ENCODE data around the gene RAPSN.

RAPSN gene

DNA sequence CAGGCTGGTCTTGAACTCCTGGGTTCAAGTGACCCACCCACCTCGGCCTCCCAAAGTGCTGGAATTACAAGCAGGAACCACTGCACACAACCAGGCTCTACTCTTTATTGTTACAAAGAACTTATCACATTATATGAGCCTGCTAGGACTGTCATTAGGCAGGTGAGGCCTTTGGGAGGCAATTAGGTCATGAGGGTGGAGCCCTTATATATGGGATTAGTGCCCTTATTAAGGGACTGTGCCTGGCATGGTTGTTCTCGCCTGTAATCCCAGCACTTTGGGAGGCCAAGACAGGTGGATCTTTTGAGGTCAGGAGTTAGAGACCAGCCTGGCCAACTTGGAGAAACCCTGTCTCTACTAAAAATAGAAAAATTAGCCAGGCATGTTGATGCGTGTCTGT, 12.2 kb downstream of the RAPSN start:
- FAIRE-seq = no peak
- DNase-seq (ENCODE audit: insufficient read length, low spot score) = no peak

DNA sequence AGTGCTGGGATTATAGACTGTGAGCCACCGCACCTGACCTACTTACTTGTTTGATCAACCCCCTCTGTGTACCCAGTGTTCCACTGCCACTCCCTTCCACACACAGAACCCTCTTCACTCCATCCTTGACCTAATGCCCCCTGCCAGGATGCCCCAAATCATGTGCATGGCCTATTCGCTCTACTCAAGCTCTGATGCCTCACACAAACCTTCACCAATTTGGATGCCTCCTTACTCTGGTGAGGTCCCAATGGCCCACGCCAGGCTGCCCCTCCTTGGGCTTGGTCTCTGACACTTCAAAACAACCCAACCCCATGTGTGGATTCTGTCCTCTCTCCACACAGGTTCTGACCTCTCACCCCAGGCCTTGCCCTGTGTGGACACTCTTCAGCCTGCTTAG, 13.2 kb downstream of the RAPSN start:
- FAIRE-seq = no peak
- no peak for DNase-seq (ENCODE audit: insufficient read length, low spot score)

DNA sequence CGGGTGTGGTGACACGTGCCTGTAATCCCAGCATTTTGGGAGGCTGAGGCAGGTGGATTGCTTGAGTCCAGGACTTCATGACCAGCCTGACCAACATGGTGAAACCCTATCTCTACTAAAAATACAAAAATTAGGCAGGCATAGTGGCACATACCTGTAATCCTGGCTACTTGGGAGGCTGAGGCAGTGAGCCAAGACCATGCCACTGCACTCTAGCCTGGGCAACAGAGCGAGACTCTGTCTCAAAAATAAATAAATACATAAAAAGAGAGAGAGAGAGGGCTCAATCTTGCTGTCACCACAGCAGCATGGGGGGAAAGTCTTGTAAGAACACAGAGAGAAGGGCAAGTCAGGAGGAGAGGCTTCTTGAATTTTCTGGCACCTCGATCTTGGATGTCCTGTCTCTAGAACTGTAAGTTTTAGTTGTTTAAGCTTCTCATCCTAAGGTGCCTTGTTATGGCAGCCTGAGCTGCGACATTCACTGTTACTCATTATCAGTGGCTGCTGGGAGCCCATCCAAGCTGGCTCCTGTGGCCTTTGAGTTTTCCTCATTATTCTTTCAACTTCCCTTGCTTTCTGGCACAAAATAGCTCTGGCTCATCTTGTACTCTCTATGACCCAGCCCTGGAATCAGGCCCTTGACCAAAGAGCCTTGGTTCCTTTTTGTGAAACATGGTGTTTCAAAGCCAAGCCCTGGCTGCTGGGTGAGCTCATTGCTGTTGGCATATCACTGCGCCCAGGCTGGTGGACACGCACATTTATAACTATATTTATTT, 14.7 kb downstream of the RAPSN start:
- FAIRE-seq = no peak
- DNase-seq (ENCODE audit: insufficient read length, low spot score) = no peak

DNA sequence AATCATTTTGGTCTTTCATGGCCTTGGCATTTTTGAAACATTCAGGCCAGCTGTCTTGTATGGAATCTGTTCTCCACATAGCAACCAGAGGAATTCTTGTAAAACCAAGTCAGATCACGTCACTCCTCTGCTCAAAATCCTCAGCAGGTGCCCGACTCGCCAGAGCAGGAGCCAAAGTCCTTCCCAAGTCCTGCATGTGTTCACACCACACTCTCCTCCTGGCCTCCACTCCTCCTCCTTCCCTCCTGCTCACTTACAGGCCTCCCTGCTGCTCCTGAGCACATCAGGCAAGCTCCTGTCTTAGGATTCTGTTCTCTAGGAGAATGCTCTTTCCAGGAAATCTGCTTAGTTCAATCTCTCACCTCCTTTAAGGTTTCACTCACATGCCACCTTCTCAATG, 15.8 kb downstream of the RAPSN start:
- FAIRE-seq (no peak), DNase-seq (ENCODE audit: insufficient read length, low spot score) (no peak)

DNA sequence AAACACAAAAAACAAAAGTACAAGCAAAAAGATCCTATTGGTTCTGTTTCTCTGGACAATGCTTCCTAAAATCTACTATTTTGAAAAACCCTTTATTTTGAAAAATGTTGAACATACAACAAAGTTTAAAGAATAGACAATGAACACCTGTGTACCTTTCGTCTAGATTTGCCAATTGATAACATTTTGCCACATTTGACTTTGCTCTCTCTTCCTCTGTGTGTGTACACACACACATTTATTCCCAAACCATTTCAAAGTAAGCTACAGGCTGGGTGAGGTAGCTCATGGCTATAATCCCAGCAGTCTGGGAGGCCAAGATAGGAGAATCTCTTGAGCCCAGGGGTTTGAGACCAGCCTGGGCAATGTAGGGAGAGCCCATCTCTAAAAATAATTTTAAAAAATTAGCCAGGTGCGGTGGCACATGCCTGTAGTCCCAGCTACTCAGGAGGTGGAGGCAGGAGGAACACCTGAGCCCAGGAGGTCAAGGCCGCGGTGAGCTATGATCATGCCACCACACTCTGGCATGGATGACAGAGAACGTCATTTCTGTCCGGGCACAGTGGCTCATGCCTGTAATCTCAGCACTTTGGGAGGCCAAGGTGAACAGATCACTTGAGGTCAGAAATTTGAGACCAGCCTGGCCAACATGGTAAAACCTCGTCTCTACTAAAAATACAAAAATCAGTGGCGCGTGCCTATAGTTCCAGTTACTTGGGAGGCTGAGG, 17.4 kb downstream of the RAPSN start:
- FAIRE-seq (no peak), DNase-seq (ENCODE audit: insufficient read length, low spot score) (no peak)

DNA sequence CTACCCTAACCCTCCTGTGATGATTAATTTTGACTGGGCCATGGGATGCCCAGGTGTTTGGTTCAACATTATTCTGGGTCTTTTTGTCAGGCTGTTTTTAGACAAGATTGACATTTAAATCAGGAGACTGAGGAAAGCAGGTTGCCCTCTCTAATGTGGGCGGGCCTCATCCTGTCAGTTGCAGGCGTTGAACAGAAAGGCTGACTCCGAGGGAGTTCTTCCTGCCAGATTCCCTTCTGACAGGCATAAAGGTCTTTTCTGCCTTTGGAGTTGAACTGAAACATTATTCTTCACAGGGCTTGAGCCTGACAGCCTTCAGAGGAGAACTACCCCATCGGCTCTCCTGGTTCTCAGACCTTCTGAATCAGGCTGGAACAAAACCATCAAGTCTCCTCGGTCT, 18.4 kb downstream of the RAPSN start:
- DNase-seq (ENCODE audit: insufficient read length, low spot score) (no peak), FAIRE-seq (no peak)

DNA sequence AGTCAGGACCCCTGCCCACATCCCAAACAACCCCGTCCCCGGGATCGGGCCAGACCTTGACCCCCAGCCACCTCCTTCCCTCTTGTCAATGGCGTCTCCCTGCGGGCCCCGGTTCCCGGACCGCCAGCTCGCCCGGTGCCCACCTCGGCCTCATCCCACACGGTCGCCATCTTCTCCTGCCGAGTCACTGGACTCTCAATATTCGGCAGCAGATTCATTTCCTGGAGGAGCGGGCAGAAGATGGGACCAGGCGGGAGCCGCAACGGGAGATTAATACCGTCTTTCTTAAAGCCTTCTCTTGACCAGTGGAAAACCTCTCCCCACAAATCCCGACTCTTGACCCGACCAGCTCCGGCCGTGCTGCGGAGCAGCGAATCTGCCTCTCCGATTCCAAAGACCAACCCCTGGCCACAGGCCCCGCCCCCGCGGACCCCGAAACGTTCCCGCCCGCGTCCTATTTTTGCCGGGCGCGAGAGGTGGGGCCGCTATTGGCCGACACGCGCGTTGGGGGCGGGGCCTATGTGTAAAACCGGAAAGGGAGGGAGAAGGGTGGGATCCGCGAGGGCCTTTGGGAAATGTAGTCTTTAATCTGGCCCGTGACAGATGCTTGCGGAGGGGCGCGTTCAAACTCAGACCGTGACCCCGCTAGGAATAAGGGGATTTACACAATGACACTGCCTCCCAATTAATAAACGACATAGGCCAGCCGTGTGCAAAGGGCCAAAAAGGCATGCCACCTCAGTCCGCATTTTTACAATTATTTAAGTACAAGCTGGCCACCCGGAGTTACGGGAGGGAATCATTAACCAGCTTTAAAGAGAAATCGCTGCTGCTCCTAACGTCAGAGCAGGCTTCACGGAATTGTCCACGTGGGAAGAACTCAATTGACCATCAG, 22.6 kb downstream of the RAPSN start, which contains the start of gene PSMC3:
Gene PSMC3 (minus strand): TSS at position 378 of the 895 bp plus-strand sequence. CDS start 160 bp downstream, at position 218.
- FAIRE-seq = peak; percentile 85
- peak; percentile 86 for DNase-seq (ENCODE audit: insufficient read length, low spot score)

DNA sequence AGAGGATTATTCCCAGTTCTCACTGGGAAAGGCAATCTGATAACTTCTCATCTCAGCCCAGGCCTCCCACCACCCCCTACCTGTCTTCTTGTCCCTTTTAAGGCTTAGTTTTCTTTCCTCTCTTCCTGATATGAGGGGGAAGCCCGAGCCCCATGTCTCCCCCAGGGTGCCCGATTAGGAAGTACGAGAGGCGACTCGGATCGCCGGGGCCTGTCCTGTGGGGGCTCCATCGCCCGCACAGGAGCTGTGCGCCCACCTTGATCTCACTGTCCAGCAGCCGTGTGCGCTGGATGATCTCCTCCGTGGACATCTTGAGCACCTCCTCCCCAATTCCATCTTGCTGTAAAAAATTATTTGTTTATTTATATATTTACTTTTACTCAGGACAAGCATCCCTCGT, 23.3 kb downstream of the RAPSN start:
- no peak for FAIRE-seq
- no peak for DNase-seq (ENCODE audit: insufficient read length, low spot score)

DNA sequence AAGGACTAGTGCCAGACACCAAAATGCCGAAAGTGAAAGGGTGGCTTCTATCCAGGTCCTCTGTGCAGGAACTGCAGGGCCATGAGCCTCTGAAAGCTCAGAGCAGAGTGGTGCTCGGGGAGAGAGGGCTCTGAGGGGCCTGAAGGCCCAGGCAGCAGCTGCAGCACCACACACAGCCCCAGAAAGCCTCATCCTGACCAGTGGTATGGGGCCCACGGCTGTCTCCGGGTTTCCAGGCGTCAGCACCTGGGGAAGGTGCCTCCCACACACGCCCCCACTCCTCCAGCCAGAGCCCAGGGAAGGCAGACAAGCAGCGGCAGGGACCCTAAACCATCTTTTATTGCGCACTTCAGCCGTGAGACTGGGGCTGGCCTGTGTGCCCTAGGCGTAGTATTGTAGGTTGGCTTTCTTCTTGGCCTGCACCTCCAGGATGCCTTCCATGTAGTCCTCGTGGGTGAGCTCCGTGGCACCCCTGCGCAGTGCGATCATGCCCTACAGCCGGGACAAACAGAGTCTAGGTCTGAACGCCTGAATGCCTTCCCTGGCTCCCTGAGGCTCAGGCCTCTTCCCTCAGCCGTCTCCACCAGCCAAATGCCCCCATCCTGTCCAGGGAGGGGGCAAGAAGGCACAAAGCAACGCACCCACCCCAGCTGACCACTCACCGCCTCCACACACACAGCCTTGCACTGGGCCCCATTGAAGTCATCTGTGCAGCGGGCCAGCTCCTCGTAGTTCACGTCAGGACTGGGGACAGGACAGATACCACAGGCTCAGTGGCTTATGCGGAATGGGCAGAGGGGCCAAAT, 30.3 kb downstream of the RAPSN start:
- no peak for FAIRE-seq
- no peak for DNase-seq (ENCODE audit: insufficient read length, low spot score)

DNA sequence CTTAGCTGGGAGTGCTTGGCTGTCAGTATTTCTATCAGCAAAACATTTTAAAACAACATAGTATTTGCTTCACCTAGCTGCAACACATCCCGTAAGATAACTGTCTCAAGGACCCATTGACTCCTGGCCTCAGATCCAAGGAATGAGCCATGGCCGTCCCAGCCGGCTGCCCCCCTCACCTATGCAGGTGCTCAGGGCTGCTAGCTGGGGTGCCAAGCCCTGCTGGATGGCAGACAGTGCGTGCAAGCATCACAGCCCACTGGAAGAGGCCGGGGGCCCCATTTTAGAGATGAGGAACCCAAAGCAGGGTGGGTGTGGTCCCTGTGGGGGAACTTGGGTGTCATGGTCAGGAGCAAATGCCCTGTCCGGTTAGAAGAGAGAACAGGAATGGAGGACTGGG, 31.2 kb downstream of the RAPSN start:
- DNase-seq (ENCODE audit: insufficient read length, low spot score) = no peak
- peak; percentile 63 for FAIRE-seq

DNA sequence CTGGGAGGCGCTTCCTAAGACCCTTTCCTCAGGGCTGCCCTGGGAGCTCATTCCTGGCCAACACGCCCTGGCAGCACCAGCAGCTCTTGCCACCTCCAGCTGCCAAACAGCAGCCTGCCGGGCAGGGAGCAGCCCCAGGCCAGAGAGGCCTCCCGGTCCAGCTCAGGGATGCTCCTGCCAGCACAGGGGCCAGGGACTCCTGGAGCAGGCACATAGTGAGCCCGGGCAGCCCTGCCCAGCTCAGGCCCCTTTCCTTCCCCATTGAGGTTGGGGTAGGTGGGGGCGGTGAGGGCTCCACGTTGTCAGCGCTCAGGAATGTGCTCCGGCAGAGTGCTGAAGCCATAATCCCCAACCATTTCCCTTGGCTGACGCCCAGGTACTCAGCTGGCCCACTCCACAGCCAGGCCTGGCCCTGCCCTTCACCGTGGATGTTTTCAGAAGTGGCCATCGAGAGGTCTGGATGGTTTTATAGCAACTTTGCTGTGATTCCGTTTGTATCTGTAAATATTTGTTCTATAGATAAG, 32.9 kb downstream of the RAPSN start:
- FAIRE-seq (peak; percentile 96), DNase-seq (ENCODE audit: insufficient read length, low spot score) (peak; percentile 94)

DNA sequence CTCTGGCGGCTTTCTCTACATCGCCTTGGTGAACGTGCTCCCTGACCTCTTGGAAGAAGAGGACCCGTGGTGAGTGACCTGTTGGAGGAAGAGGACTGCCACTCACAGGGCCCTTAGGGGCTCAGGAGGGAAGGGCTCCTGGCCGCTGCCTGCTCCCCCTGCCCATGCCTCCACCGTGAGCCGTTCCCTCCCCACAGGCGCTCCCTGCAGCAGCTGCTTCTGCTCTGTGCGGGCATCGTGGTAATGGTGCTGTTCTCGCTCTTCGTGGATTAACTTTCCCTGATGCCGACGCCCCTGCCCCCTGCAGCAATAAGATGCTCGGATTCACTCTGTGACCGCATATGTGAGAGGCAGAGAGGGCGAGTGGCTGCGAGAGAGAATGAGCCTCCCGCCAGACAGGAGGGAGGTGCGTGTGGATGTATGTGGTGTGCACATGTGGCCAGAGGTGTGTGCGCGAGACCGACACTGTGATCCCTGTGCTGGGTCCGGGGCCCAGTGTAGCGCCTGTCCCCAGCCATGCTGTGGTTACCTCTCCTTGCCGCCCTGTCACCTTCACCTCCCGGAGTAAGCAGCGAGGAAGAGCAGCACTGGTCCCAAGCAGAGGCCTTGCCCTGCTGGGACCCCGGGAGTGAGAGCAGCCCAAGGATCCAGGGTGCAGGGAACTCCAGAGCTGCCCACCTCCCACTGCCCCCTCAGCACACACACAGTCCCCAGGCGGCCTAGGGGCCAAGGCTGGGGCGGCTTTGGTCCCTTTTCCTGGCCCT, 33.7 kb downstream of the RAPSN start:
- FAIRE-seq = peak; percentile 40

DNA sequence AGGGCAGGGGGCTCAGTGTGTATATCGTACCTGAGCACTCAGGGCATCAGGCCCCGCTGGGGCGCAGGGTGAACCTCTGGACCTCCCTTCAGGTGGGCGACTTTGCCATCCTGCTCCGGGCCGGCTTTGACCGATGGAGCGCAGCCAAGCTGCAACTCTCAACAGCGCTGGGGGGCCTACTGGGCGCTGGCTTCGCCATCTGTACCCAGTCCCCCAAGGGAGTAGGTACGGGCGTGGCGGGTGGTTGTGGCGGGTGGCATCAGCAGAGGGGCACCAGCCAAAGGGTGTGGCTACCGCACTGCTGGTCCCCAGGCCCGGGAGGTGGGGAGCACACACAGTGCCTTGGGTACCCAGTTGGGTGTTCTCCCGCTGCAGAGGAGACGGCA, 34.3 kb downstream of the RAPSN start:
- FAIRE-seq = no peak
- no peak for DNase-seq (ENCODE audit: insufficient read length, low spot score)

More for the DNA sequence above, 33.7 kb downstream of the RAPSN start:
- DNase-seq (ENCODE audit: insufficient read length, low spot score) = no peak

DNA sequence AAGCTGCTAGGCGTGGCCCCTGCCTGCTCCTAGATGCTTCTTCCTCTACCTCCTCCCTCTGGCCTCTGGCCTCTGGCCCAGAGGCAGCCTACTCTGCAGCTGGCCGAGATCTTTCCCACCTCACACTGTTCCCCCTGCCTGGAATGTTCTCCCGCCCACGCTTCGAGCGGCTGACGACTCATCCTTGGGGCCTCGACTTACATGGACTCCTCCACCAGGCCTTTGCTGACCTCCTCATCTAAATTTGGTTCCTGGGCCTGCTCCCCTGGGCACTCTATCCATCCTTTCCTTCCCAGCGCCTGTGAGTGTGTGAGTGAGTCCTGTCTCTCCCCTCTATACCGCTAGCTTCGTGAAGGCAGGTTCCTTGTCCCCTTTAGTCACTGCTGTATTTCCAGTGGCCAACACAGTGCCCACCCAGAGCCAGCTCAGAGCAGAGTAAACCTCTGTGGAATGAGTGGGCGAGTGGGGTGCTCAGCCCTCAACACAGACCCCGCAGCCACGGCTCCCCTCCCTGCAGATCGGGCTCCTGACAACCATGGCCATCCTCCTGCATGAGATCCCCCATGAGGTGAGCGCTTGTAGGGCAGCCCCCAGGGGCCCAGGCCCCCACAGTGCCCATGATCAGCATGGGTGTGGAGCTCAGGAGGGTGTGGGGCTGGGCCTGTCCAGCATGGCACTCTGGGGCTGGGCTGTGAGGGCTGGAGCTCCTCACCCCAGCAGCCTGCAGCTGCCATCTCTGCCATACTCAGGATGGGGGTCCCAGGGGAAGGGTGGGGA, 34.8 kb downstream of the RAPSN start:
- no peak for FAIRE-seq
- DNase-seq (ENCODE audit: insufficient read length, low spot score) = no peak

DNA sequence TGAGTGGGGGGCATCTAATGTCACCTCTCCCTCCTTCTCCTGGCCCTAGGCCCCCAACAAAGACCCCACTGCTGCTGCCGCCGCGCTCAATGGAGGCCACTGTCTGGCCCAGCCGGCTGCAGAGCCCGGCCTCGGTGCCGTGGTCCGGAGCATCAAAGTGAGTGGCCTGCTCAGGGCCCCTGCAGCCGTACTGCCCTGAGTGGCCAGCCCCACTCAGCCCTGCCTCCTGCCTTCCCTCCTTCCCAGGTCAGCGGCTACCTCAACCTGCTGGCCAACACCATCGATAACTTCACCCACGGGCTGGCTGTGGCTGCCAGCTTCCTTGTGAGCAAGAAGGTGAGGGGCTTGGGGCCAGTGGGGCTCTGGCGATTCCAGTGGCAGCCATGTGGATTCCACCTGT, 35.6 kb downstream of the RAPSN start:
- DNase-seq (ENCODE audit: insufficient read length, low spot score) (no peak), FAIRE-seq (no peak)

DNA sequence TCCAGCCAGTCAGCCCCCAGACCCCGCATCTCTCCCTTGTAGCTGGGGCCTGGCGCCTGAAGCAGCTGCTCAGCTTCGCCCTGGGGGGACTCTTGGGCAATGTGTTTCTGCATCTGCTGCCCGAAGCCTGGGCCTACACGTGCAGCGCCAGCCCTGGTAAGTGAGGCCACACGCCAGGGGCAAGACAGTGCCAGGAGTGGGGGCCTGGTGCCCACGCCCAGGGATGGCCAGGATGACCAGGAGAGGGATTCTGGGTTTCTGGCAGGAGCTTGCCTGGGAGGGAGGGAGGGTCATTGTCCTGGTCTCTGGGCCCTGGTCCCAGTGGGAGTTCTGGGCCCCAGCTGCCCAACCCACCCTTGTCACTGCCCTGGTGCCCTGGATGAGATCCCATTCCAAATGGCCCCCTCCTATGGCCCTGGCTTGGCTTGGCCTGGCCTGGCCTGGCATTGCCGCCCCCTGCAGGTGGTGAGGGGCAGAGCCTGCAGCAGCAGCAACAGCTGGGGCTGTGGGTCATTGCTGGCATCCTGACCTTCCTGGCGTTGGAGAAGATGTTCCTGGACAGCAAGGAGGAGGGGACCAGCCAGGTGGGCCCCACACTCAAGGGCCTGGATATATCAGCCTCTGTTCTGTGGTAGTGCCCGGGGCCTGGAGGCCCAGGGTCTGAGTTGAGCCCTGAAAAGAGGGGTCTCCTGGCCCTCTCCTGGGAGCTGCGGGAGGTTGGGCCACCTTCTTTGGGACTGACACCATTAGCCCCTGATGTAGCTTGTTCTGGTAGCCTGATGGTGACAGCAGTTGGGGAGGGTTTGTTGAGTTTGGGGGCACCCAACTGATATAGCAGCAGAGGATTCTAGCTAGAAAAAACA, 36.8 kb downstream of the RAPSN start:
- DNase-seq (ENCODE audit: insufficient read length, low spot score) = peak; percentile 33
- peak; percentile 80 for FAIRE-seq

DNA sequence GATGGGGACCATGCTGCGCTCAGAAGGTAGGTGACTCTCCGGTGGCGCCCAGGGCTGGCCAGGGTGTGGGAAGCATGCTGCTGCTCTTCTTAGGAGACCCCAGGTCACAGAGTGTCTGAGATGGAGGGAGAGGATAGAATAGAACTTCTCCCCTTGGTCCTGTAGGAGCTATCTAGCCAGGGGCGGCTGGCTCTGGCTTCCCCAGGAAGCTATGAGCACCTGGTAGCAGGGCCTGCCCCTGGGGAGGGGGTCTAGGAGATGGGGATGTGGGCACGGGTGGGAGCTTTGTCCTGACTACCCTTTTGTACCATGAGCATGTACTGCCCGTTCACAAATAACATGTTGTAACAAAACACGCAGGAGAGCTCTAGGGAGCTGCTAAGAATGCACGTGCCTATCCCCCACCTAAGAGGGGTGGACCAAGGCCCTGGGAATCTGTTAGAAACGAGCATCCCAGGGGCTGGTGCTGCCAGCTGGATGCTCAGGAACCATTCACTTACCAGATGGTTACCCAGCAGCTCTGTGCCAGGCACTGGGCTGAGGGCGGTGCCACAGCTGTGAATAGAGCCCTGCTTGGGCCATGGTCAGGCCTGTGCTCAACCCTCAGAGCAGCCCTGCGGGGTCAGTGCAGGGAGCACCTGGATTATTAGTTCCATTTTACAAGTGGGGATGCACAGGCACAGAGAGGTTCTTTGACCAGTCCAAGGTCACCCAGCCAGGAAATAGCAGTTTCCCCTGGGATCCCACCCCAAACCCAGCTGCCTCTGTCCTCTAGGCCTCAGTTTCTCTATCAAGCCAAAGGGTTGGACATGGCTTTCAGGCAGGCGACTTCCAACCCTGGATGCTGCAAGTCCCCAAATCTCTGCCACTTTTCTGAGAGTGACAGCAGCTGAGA, 38.3 kb downstream of the RAPSN start:
- no peak for DNase-seq (ENCODE audit: insufficient read length, low spot score)
- no peak for FAIRE-seq
